PC-3 (cell line): ENCODE results near the gene ENAH. TPM values are rescaled to one million over a fixed set of nuclear protein-coding genes. Genes with fewer than 3 reads are reported as not detected.
A peak's percentile ranks its signal among the peaks of the same experiment; 100 is the strongest.
"Not testable (repeated sequence)": the region's sequence is repeated elsewhere in the genome, so short reads cannot be mapped to it uniquely, and the experiment has no call there.

Experiments used
- ATAC-seq: fragments of 200-7000 bp; cut with Tn5 transposase; 2 replicates; pipeline ENCODE4 v1.9.1; 2020; ENCODE audit warnings: mild to moderate bottlenecking, moderate library complexity
- BruUV-seq: library from RNA; stranded (reverse); fragments of 400-500 nt; replicated peaks from 2 replicates; lab custom pipeline; 2021; lab: Mats Ljungman, UMichigan
- CTCF ChIA-PET: fragments of 300-600 bp; sonication (Branson Sonifier 250); formaldehyde crosslinking; loops from one replicate; lab custom pipeline; 2022; ENCODE audit warnings: antibody characterized with exemption; lab: Charles Lee
- POLR2A ChIA-PET: fragments of 300-600 bp; sonication (Branson Sonifier 250); formaldehyde crosslinking; loops from one replicate; lab custom pipeline; 2022; ENCODE audit warnings: antibody characterized with exemption; ENCODE audit not compliant: unreplicated experiment; lab: Charles Lee
- DNase-seq: peaks from one replicate; pipeline ENCODE4 v3.0.0-alpha.2; 2015
- H2AFZ ChIP-seq: fragments of 300-600 bp; sonication (generic); 2 replicates; pipeline ENCODE4 v1.6.0; 2016; ENCODE audit warnings: antibody characterized with exemption, low read length
- H3F3A ChIP-seq: fragments of 300-600 bp; sonication (generic); one replicate; pipeline ENCODE4 v1.6.0; 2017; ENCODE audit warnings: antibody characterized with exemption, low read length, control low read depth, mild to moderate bottlenecking; ENCODE audit not compliant: unreplicated experiment
- H3K27ac ChIP-seq: fragments of 300-600 bp; sonication (generic); 2 replicates; pipeline ENCODE4 v1.5.1; 2016; ENCODE audit warnings: mild to moderate bottlenecking, low read length
- H3K27me3 ChIP-seq: fragments of 300-600 bp; sonication (generic); 2 replicates; pipeline ENCODE4 v1.6.1; 2016; ENCODE audit warnings: low read length, mixed read lengths
- H3K36me3 ChIP-seq: fragments of 300-600 bp; sonication (generic); 2 replicates; pipeline ENCODE4 v1.6.1; 2016; ENCODE audit warnings: low read depth, mixed run types, low read length, mixed read lengths
- H3K4me1 ChIP-seq: fragments of 300-600 bp; sonication (generic); 2 replicates; pipeline ENCODE4 v1.5.1; 2016; ENCODE audit warnings: low read length; ENCODE audit not compliant: insufficient read depth
- H3K4me2 ChIP-seq: fragments of 300-600 bp; sonication (generic); 2 replicates; pipeline ENCODE4 v1.6.0; 2016; ENCODE audit warnings: low read length
- H3K4me3 ChIP-seq: fragments of 300-600 bp; sonication (generic); 2 replicates; pipeline ENCODE4 v1.5.1; 2016; ENCODE audit warnings: mild to moderate bottlenecking, low read length, mixed read lengths
- H3K79me2 ChIP-seq: fragments of 300-600 bp; sonication (generic); 2 replicates; pipeline ENCODE4 v1.6.1; 2017; ENCODE audit warnings: low read length, mixed read lengths
- H3K9ac ChIP-seq: fragments of 300-600 bp; sonication (generic); 2 replicates; pipeline ENCODE4 v1.6.0; 2016; ENCODE audit warnings: mild to moderate bottlenecking, low read length
- H3K9me2 ChIP-seq: fragments of 300-600 bp; sonication (generic); replicated peaks from 2 replicates; pipeline ENCODE4 v1.6.1; 2016; ENCODE audit warnings: mixed run types, low read length, mixed read lengths
- H3K9me3 ChIP-seq: fragments of 300-600 bp; sonication (generic); 2 replicates; pipeline ENCODE4 v1.6.1; 2016; ENCODE audit warnings: low read length, mixed read lengths
- H4K20me1 ChIP-seq: fragments of 300-600 bp; sonication (generic); 2 replicates; pipeline ENCODE4 v1.6.1; 2016; ENCODE audit warnings: low read length, mixed read lengths
- CTCF ChIP-seq: fragments of 300-600 bp; sonication (generic); conservative IDR thresholded peaks from 2 replicates; pipeline ENCODE4 v1.5.1; 2017; ENCODE audit warnings: antibody characterized with exemption, low read depth, mild to moderate bottlenecking, low read length
- EZH2 ChIP-seq: fragments of 300-600 bp; sonication (generic); IDR thresholded peaks from one replicate; pipeline ENCODE4 v1.6.1; 2017; ENCODE audit warnings: antibody characterized with exemption, mild to moderate bottlenecking, low read length; ENCODE audit not compliant: unreplicated experiment
- EZH2phosphoT487 ChIP-seq: fragments of 300-600 bp; sonication (generic); IDR thresholded peaks from 2 replicates; pipeline ENCODE4 v1.6.1; 2018; ENCODE audit warnings: mild to moderate bottlenecking, antibody characterized with exemption, low read length, borderline replicate concordance
- intact Hi-C: fragments of 100-400 bp; cut with micrococcal nuclease; formaldehyde crosslinking; loops from 2 replicates; pipeline ENCODE4 v1.9.0; 2023
- total RNA-seq: library from RNA; depleted of rRNA; stranded (reverse); fragments of >200 nt; gene quantifications from 2 replicates; pipeline ENCODE4 v1.2.3, GENCODE V29; 2014

ENAH gene
- total RNA-seq, 1 experiment from 2014 or later: 96.6 TPM

GRCh38 chr1:225517697-225518096 is 135.2 kb downstream of the ENAH start:
- H3K36me3 ChIP-seq: peaks cover 8% of the 10 kb centered on the region; the same call in 1 of the 2 replicates
- H4K20me1 ChIP-seq: no peaks in the 10 kb centered on the region
- no peaks in the 10 kb centered on the region for H3K9me2 ChIP-seq
- no peak overlapping the region for H3K4me2 ChIP-seq
- intact Hi-C loops: no loop called here
- H3K79me2 ChIP-seq: no peaks in the 10 kb centered on the region
- H3F3A ChIP-seq: peaks cover 6% of the 10 kb centered on the region
- H3K4me3 ChIP-seq: no peak overlapping the region
- no TSS peak for BruUV-seq
- no peak overlapping the region for H3K27ac ChIP-seq
- H3K4me1 ChIP-seq: peaks cover 16% of the 10 kb centered on the region
- no peaks in the 10 kb centered on the region for H3K27me3 ChIP-seq
- ChIA-PET POLR2A (no interaction called here), CTCF (interaction anchor here (0.6 to 1.0 kb wide), 4 partner anchors 9 to 260 kb away, joined by 3 to 4 read pairs (median 3); partner anchors contain the start of gene SRP9)
- ATAC-seq: no peak
- no peak for DNase-seq
- H3K9me3 ChIP-seq: no peaks in the 10 kb centered on the region
- H2AFZ ChIP-seq: no peak overlapping the region
- TF ChIP-seq EZH2phosphoT487 (no peak), CTCF (peak; percentile 18; the same call in 1 of the 2 replicates)
- no peak overlapping the region for H3K9ac ChIP-seq

GRCh38 chr1:225517221-225517620 is 135.7 kb downstream of the ENAH start:
- H3K36me3 ChIP-seq: peaks cover 13% of the 10 kb centered on the region; the same call in 1 of the 2 replicates
- intact Hi-C loops: no loop called here
- ATAC-seq (no peak), DNase-seq (no peak)
- no peak overlapping the region for H2AFZ ChIP-seq
- no peak for TF ChIP-seq EZH2phosphoT487
- no peak for TF ChIP-seq EZH2
- TF ChIP-seq CTCF: no peak
- H3K9me2 ChIP-seq: no peaks in the 10 kb centered on the region
- POLR2A ChIA-PET: no interaction called here
- CTCF ChIA-PET: interaction anchor here (0.5 kb wide), 1 partner anchor 324 kb away, joined by 3 read pairs; no protein-coding TSS in a partner anchor
- H3K9ac ChIP-seq: no peak overlapping the region
- peaks cover 16% of the 10 kb centered on the region for H3K4me1 ChIP-seq
- H3K4me3 ChIP-seq: no peak overlapping the region
- H3K9me3 ChIP-seq: no peaks in the 10 kb centered on the region
- H3K79me2 ChIP-seq: no peaks in the 10 kb centered on the region
- H4K20me1 ChIP-seq: no peaks in the 10 kb centered on the region
- no peaks in the 10 kb centered on the region for H3K27me3 ChIP-seq
- no TSS peak for BruUV-seq
- H3K4me2 ChIP-seq: no peak overlapping the region
- H3F3A ChIP-seq: peaks cover 6% of the 10 kb centered on the region
- no peak overlapping the region for H3K27ac ChIP-seq

GRCh38 chr1:225514671-225515081 is 138.2 kb downstream of the ENAH start:
- no peak for TF ChIP-seq EZH2phosphoT487
- TF ChIP-seq CTCF: no peak
- no peak for TF ChIP-seq EZH2
- Histone ChIP-seq H3K4me1 (peaks cover 26% of the 10 kb centered on the region), H3K27ac (peak overlapping the region; percentile 72), H3K79me2 (no peaks in the 10 kb centered on the region), H3K4me3 (no peak overlapping the region), H2AFZ (no peak overlapping the region), H4K20me1 (no peaks in the 10 kb centered on the region), H3K27me3 (no peaks in the 10 kb centered on the region), H3K4me2 (peak overlapping the region; percentile 33), H3K9me3 (no peaks in the 10 kb centered on the region), H3K9ac (peak overlapping the region; percentile 21), H3K36me3 (peaks cover 15% of the 10 kb centered on the region; the same call in 1 of the 2 replicates), H3F3A (peaks cover 6% of the 10 kb centered on the region), H3K9me2 (no peaks in the 10 kb centered on the region)
- DNase-seq (peak; percentile 81), ATAC-seq (peak; percentile 86)
- CTCF ChIA-PET: interaction anchor here (1.0 kb wide), 1 partner anchor 40 kb away, joined by 3 read pairs; no protein-coding TSS in a partner anchor
- BruUV-seq: no TSS peak
- intact Hi-C loops: no loop called here
- POLR2A ChIA-PET: no interaction called here

- H3K4me2 ChIP-seq, CTCF ChIA-PET, BruUV-seq, H3K9me3 ChIP-seq, H3K27me3 ChIP-seq, H3K27ac ChIP-seq, H3K9ac ChIP-seq, POLR2A ChIA-PET, DNase-seq, H4K20me1 ChIP-seq, H3K4me3 ChIP-seq, H3K9me2 ChIP-seq, intact Hi-C loops, ATAC-seq, H2AFZ ChIP-seq, H3K79me2 ChIP-seq: not testable (repeated sequence)
- H3K4me1 ChIP-seq: peaks cover 37% of the 10 kb centered on the region
- H3K36me3 ChIP-seq: peaks cover 17% of the 10 kb centered on the region; the same call in 1 of the 2 replicates
- H3F3A ChIP-seq: peaks cover 11% of the 10 kb centered on the region
Measured at GRCh38 chr1:225513576-225513975, 139.3 kb downstream of the ENAH start.
